Spleen (tissue), 11 donors: ENCODE measurements around the gene WDR18. TPM values are rescaled to one million over a fixed set of nuclear protein-coding genes. Genes with fewer than 3 reads are reported as not detected.
A peak's percentile ranks its signal among the peaks of the same experiment; 100 is the strongest.

Experiments used
- DNase-seq: peaks from one replicate; pipeline ENCODE4 v3.0.0-alpha.2; 2020
- H3K27ac ChIP-seq, 8 donors: fragments of 200-600 bp; sonication (generic) in 7 of 8; 1 replicate in 4 of 8; 2 replicates in 4 of 8; pipeline versions ENCODE4 v1.5.0 to v1.8.0; 2016 to 2021; ENCODE audit warnings: inconsistent platforms in 4 of 8, mild to moderate bottlenecking in 4 of 8, moderate library complexity in 1 of 8
- H3K27me3 ChIP-seq, 7 donors: fragments of 200-600 bp; sonication (generic) in 6 of 7; replicated peaks in 1 of 7; 1 replicate in 4 of 7; 2 replicates in 3 of 7; pipeline versions ENCODE4 v1.5.0 to v1.8.0; 2016 to 2021; ENCODE audit warnings: inconsistent platforms in 3 of 7, mild to moderate bottlenecking in 1 of 7
- H3K36me3 ChIP-seq, 6 donors: fragments of 200-600 bp; sonication (generic) in 5 of 6; 1 replicate in 4 of 6; 2 replicates in 2 of 6; pipeline versions ENCODE4 v1.5.0 to v1.8.0; 2016 to 2021; ENCODE audit warnings: inconsistent platforms in 2 of 6
- H3K4me1 ChIP-seq, 6 donors: fragments of 200-600 bp; sonication (generic) in 5 of 6; 1 replicate in 3 of 6; 2 replicates in 3 of 6; pipeline versions ENCODE4 v1.5.0 to v1.8.0; 2016 to 2021; ENCODE audit warnings: inconsistent platforms in 3 of 6
- H3K4me3 ChIP-seq, 8 donors: fragments of 200-600 bp; sonication (generic) in 7 of 8; 1 replicate in 4 of 8; 2 replicates in 4 of 8; pipeline versions ENCODE4 v1.5.0 to v1.8.0; 2016 to 2021; ENCODE audit warnings: inconsistent platforms in 4 of 8, mild to moderate bottlenecking in 4 of 8, moderate library complexity in 2 of 8
- H3K9me3 ChIP-seq, 8 donors: fragments of 200-600 bp; sonication (generic) in 7 of 8; 1 replicate in 4 of 8; 2 replicates in 4 of 8; pipeline versions ENCODE4 v1.5.0 to v1.8.0; 2016 to 2021; ENCODE audit warnings: inconsistent platforms in 4 of 8
- CTCF ChIP-seq, 11 experiments: fragments of 200-600 bp in 7 of 11; fragments of 450-650 bp in 4 of 11; sonication (generic) in 4 of 11; IDR thresholded peaks in 8 of 11; conservative IDR thresholded peaks in 3 of 11; 1 replicate in 7 of 11; 2 replicates in 4 of 11; pipeline versions ENCODE4 v1.4.0 to v1.8.0; 2016 to 2021; ENCODE audit warnings: antibody characterized with exemption in 11 of 11, inconsistent platforms in 4 of 11, mild to moderate bottlenecking in 1 of 11
- POLR2A ChIP-seq, 3 donors: fragments of 450-650 bp; IDR thresholded peaks; one replicate each; pipeline ENCODE4 v1.5.1; 2017; ENCODE audit warnings: antibody characterized with exemption in 3 of 3, mild to moderate bottlenecking in 1 of 3
- POLR2AphosphoS5 ChIP-seq, 3 donors: sonication (generic); formaldehyde crosslinking; IDR thresholded peaks; one replicate each; pipeline ENCODE4 v1.5.1; 2017; ENCODE audit warnings: antibody characterized with exemption in 3 of 3
- WGBS, 5 donors: extraction: QIAGEN DNeasy Blood & Tissue Kit in 3 of 5; methylation state at CpG; one replicate each; pipeline versions ENCODE4 v1.1.5 to v1.1.7; 2013 to 2018; 5-methylcytosine and 5-hydroxymethylcytosine counted together
- intact Hi-C: fragments of 100-400 bp; cut with DNase I; formaldehyde crosslinking; loops from one replicate; pipeline ENCODE4 v1.15.0; 2023; ENCODE audit warnings: low total_unique reads
- polyA plus RNA-seq, 3 donors: library from polyadenylated mRNA; stranded (reverse); fragments of 200-250 nt; gene quantifications; one replicate each; pipeline ENCODE4 v1.2.1, GENCODE V29; 2013
- total RNA-seq, 7 donors: library from RNA; depleted of rRNA in 3 of 7; stranded (reverse); fragments of >200 nt in 3 of 7; fragmentation: NEBNext Ultra II Directional in 4 of 7; extraction: Animal tissue kit (Norgen Biotek cat#: 25700) in 4 of 7; gene quantifications; one replicate each; pipeline versions ENCODE4 v1.1.0 to v1.2.1, GENCODE V29; 2016 to 2021
- donor health status: healthy with polysubstance abuse.
- donor health status: DM: no; HTN: no; CAD: no; lungs with moderate emphysema.
- donor health status: DM: no; HTN: no; CAD: no.
- donor health status: Bipolar disorder and iron deficiency.
- donor health status: healthy.
- donor health status: DM: no; HTN: no; CAD: no.
- donor health status: DM: yes; HTN: yes; CAD: no.

WDR18 gene
- total and polyA plus RNA-seq, 10 donors: 17.8 to 96.0 (median 37.5) TPM

DNA sequence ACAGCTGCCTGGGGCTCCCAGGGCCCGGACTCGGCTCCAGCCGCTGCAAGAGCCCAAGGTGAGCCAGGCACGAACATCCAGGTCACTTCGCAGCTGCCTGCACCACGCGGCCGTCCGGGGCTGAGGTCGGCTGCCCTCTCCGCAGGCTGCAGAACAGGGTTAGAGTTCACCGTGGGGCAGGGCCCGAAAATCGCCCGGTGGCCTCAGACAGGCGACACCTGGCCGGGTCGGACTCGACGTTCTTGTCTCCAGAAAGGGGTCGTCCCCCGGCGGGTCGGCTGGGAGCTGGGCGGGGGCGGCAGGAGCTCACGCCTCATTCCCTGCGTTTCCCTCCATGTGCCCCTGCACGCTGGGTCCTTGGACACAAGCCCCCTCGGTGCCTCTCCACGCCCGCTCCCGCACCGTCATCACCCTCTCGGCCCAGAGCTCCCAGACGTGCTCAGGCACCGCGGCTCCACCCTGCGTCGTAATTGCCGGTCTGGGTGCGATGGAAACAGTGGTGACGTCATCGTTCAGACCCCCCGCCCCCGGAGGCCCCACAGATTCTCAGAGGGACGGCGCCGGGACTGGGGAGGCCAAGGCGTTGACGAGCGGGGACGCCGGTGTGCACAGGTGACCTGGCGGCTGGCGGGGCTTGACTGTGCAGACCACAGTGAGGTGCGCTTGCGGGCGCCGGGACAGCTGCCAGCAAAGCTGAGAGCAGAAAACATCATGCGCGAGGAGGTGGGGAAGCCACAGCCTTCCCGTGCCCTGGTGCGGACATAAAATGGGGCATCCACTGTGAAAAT, 12.1 kb downstream of the WDR18 start:
- Histone ChIP-seq H3K27me3 (peaks cover 0 to 70% (median 57%) of the 10 kb centered on the region in 7 donors), H3K36me3 (peaks cover 0 to 41% (median 27%) of the 10 kb centered on the region in 6 donors), H3K27ac (peak overlapping the region in 1 of 8 donors; percentile 30), H3K4me1 (peaks cover 7 to 33% (median 26%) of the 10 kb centered on the region in 6 donors), H3K4me3 (peak overlapping the region in 1 of 8 donors; percentile 49), H3K9me3 (no peaks in the 10 kb centered on the region)
- DNase-seq: peak; percentile 86
- intact Hi-C loops: no loop called here
- WGBS, 5 donors: 2 to 21% (median 17%) methylated on average over 21 to 64 of the region's 64 CpGs
- TF ChIP-seq POLR2AphosphoS5 (IDR thresholded peaks at IDR 0.05): peak; percentile 49 to 70 (median 51)
- TF ChIP-seq POLR2A (IDR thresholded peaks at IDR 0.05): no peak
- TF ChIP-seq CTCF (IDR thresholded peaks at IDR 0.05 in 8 of 11, conservative IDR thresholded peaks at IDR 0.05 in 3 of 11): no peak

DNA sequence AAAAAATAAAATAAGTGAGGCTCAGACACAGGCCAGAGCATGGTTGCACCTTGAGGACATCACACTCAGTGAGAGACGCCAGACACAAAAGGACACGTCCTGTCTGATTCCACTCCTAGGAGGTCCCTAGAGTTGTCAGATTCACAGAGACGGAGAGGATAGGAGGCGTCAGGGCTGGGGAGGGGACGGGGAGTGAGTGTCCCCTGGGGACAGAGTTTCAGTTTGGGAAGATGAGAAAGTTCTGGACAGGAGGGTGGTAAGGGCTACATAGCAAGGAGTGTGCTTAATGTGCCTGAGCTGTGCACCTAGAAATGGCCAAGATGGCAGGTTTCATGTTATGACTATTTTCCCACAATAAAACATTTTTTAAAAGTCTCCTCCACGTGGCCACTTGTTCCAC, 13.9 kb downstream of the WDR18 start:
- Histone ChIP-seq H3K9me3 (no peaks in the 10 kb centered on the region), H3K27me3 (peaks cover 0 to 88% (median 70%) of the 10 kb centered on the region in 7 donors), H3K27ac (no peak overlapping the region), H3K4me3 (no peak overlapping the region), H3K4me1 (peaks cover 11 to 41% (median 33%) of the 10 kb centered on the region in 6 donors), H3K36me3 (peaks cover 0 to 26% (median 15%) of the 10 kb centered on the region in 6 donors)
- DNase-seq: no peak
- no peak for TF ChIP-seq POLR2AphosphoS5 (IDR thresholded peaks at IDR 0.05)
- 38 to 50% (median 46%) methylated on average over 6 of the region's 6 CpGs for WGBS, 5 donors
- intact Hi-C loops: no loop called here

GRCh38 chr19:999379-999719, 15.2 kb downstream of the WDR18 start:
- no peak for DNase-seq
- peaks cover 0 to 13% (median 5%) of the 10 kb centered on the region in 6 donors for H3K36me3 ChIP-seq
- TF ChIP-seq CTCF (IDR thresholded peaks at IDR 0.05 in 8 of 11, conservative IDR thresholded peaks at IDR 0.05 in 3 of 11) (no peak), POLR2A (IDR thresholded peaks at IDR 0.05) (no peak), POLR2AphosphoS5 (IDR thresholded peaks at IDR 0.05) (no peak)
- intact Hi-C loops: no loop called here
- H3K4me1 ChIP-seq: peaks cover 11 to 41% (median 33%) of the 10 kb centered on the region in 6 donors
- H3K4me3 ChIP-seq: no peak overlapping the region
- H3K9me3 ChIP-seq: no peaks in the 10 kb centered on the region
- WGBS, 5 donors: 55 to 76% (median 57%) methylated on average over 3 of the region's 3 CpGs
- H3K27me3 ChIP-seq: peaks cover 0 to 100% (median 70%) of the 10 kb centered on the region in 7 donors
- H3K27ac ChIP-seq: no peak overlapping the region

DNA sequence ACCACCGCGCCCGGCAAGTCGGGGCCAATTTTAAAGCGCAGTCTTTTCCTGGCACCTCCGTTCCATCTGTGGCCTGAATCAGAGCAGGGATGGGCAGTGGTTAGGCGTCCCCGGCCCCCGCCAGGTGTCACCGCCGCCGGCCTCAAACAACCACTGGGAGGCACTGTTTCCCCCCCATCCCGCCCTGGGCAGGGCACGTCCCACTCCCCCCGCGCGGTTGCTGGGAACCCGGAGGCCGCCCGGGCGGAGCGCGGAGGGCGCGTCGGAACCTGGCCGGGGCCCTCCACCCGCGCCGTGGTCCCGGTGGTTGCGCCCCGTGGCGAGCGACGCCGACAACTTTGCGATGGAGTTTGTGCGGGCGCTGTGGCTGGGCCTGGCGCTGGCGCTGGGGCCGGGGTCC, 15.9 kb downstream of the WDR18 start, which contains the start of gene GRIN3B:
Gene GRIN3B (plus strand): TSS at position 325 of the 400 bp plus-strand sequence. CDS start 19 bp downstream, at position 344.
- peaks cover 0 to 5% (median under 1%) of the 10 kb centered on the region in 6 donors for H3K36me3 ChIP-seq
- H3K27me3 ChIP-seq: peaks cover 0 to 97% (median 70%) of the 10 kb centered on the region in 7 donors
- H3K4me1 ChIP-seq: peaks cover 11 to 41% (median 33%) of the 10 kb centered on the region in 6 donors
- TF ChIP-seq CTCF (IDR thresholded peaks at IDR 0.05 in 8 of 11, conservative IDR thresholded peaks at IDR 0.05 in 3 of 11) (peak in 10 of 11 experiments; percentile 14 to 76 (median 51)), POLR2A (IDR thresholded peaks at IDR 0.05) (no peak), POLR2AphosphoS5 (IDR thresholded peaks at IDR 0.05) (peak in 1 of 3 donors; percentile 47)
- no peaks in the 10 kb centered on the region for H3K9me3 ChIP-seq
- intact Hi-C loops: no loop called here
- whole genome bisulfite sequencing, 5 donors: 2 to 5% (median 2%) methylated on average over 17 to 43 of the region's 43 CpGs
- peak; percentile 91 for DNase-seq
- H3K27ac ChIP-seq: no peak within 1 kb of the TSS
- H3K4me3 ChIP-seq: peak within 1 kb of the TSS in 6 of 8 donors; percentile 15 to 65 (median 26)
